ENCODE results near the gene ADNP.

- TF ChIP-seq POLR2A (IDR thresholded peaks at IDR 0.05): no peak
- no peak for TF ChIP-seq CTCF (IDR thresholded peaks at IDR 0.05)
Measured at GRCh38 chr20:50932691-50933280, 1.5 kb upstream of the ADNP start.

Measured in Peyer's patch (tissue), 4 donors.